ENCODE results near the gene SYT13. TPM values are rescaled to one million over a fixed set of nuclear protein-coding genes. Genes with fewer than 3 reads are reported as not detected.

SYT13 gene
- total RNA-seq, 1 donor from 2014 or later = 0.50 TPM

GRCh38 chr11:45313171-45313865, 27.2 kb upstream of the SYT13 start:
- no peak for DNase-seq (ENCODE audit: low spot score)
- no peak for ATAC-seq

- ATAC-seq = no peak
Observed at GRCh38 chr11:45305874-45306623, 19.9 kb upstream of the SYT13 start.

DNA sequence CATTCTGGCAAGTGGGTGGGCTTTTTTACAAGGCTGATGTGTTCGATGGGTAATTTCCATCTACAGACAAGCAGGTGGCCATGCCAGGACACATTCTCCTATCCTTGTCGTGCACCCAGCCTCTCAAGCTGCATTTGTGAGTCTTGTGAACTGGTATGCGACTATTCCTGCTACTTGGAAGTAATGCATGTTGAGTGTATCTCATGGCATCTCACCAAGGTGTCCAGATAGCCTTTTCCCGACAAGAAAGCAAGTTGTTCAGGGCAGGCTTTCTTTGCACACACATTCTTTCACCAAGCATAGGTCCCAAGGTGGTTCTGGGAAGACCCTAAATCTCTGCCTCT, 18.8 kb upstream of the SYT13 start:
- DNase-seq (ENCODE audit: low spot score) (no peak), ATAC-seq (no peak)

More at GRCh38 chr11:45305874-45306623, 19.9 kb upstream of the SYT13 start:
- no peak for DNase-seq (ENCODE audit: low spot score)

DNA sequence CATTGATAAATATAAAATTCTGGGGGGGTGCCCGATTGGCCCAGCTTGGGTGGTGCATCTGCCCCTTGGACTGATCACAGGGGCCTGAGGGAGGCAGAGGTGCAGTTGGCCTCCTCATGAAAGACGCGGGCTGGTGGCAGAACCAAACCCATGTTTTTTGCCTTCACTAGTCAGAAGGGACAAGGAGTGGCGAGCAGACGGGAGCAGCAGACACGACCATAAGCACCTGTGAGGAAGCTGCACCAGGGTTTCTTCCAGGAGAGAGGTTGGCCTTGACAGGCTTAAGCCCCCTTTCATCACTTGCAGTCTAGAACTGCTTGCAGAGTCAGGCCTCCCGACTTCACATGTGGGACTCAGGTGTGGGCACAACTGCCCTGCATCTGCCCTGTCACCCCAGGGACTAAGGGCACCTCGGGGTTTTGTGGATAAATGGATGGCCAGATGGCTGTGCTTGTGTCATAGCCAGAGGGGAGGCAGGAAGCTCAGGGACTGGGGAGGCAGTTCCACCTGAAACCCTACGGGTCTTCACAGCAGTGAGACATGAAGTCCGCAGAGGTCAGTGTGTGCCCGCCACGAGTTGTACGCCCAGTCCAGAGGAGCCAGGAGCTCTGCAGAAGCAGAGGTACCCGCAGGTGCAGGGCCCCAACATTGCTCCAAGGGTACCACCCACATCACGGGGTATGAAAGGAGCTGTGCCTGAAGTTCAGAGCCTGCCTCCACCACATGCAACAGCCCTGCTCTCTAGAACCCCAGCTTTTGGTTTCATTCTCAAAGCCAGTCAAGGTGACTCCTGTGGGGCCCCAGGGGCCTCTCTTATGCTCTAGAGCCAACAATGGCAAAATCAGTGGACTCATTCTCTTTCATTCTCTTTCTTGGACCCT, 18.2 kb upstream of the SYT13 start:
- no peak for DNase-seq (ENCODE audit: low spot score)
- ATAC-seq = no peak

DNA sequence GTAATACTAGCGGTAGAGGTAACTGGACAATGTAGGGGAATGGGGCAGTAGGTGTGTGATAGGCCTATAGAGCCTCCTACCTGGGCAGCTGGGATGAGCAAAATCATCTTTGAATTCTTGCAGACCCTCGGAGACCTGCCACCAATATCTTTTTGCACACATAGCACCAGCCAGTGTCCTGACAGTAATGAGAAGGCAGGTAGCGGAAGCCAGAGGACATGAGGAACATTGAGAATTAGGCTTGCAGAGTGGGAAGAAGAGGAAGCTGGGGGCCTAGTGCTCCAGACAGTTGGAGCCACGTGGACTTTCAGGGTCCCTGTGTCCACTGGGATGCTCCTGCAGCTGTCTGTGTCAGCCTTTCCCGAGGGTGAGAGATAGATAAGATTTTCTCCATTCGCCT, 17.2 kb upstream of the SYT13 start:
- ATAC-seq (no peak), DNase-seq (ENCODE audit: low spot score) (no peak)

DNA sequence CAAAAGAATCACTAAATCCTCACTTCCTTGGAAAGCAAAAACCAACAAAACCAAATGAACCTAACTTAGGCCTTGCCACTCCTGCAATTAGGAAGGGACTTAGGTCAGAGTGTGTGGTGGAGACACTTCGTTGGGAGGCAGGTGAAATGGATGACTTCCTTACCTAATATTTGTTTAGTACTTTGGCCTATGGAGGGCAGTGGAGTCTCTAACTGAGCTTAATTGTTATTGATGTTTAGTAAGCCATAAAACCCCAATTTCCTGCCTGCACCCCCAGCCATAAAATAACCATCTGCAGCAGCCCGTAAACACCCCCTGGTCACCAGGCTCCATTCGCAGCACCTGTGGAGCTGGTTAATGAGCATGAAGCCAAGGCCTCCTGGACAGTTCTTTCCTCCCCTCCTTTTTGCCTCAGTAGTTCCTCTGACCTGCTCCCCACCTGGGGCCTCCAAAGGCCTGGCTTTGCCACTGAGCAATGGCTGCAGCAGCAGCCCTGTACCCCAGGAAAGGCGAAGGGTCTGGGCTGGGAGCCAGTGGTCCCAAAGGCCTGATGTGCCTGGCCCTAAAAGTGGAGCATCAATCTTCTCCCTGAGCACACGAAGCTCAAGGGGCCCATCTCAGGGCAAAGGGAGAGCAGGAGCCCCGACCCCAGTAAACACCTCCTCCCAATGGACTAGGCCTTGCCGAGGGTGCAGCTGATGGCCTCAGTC, 15.6 kb upstream of the SYT13 start:
- no peak for ATAC-seq
- no peak for DNase-seq (ENCODE audit: low spot score)

DNA sequence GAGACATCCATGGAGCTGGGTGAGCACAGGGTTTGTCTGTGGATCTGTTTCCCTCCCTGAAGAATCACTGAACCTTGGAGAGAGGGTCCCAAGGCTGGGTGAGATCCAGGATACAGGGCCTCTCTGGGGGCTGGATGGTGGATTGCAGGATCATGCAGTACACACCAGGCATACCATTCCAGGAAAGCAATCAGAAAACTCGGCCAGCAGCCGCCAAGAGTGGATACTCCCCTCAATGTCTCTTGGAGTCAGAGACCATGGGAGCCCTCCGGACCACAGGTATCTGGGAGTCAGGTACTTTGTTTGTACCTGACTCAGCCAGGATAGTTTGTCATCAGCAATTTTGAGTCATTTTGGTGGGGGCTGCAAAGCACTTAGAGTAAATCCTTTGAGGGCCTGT, 14.6 kb upstream of the SYT13 start:
- no peak for ATAC-seq

GRCh38 chr11:45298718-45299117, 12.6 kb upstream of the SYT13 start:
- ATAC-seq = no peak
- no peak for DNase-seq (ENCODE audit: low spot score)

More for the DNA sequence above, 14.6 kb upstream of the SYT13 start:
- DNase-seq (ENCODE audit: low spot score) = no peak

DNA sequence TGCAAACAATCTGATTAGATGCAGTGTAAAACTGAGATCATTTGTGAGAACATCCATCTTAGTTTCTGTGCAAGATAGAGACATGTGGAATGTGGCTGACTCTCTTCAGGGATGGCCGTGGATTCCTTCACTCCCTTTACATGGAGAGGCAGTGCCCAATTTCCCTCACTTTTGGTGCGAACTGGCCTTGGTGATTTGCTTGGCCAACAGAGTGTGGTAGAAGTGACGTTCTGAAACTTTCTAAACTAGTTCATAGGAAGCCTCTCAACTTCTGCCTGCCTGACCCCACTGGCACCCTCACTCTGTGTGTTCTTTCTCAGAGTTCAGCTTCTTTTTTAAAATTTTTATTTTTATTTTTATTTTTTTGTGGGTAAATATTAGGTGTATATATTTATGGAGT, 9.9 kb upstream of the SYT13 start:
- DNase-seq (ENCODE audit: low spot score) (no peak), ATAC-seq (no peak)

GRCh38 chr11:45294499-45294898, 8.4 kb upstream of the SYT13 start:
- no peak for DNase-seq (ENCODE audit: low spot score)
- ATAC-seq = no peak

DNA sequence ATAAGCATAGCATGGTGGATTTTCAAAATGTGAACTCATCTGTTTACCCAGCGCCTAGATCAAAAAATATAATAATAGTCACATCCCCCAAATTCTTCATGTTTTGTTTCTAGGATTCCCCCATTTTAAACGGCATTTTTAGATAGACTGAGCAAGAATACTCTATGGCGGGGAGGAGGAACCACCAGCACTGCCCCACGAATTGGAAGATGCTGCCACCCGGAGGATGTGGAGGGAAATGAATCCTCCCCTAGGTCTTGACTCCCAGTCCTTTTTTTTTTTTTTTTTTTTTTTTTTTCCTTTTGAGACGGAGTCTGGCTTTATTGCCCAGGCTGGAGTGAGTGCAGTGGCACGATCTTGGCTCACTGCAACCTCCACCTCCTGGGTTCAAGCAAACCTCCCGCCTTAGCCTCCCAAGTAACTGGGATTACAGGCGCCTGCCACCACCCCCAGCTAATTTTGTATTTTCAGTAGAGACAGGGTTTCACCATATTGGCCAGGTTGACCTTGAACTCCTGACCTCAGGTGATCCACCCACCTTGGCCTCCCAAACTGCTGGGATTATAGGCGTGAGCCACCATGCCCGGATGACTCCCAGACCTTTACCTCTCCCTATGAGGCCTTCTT, 7.5 kb upstream of the SYT13 start:
- DNase-seq (ENCODE audit: low spot score) (peak; percentile 73), ATAC-seq (peak; percentile 95)

DNA sequence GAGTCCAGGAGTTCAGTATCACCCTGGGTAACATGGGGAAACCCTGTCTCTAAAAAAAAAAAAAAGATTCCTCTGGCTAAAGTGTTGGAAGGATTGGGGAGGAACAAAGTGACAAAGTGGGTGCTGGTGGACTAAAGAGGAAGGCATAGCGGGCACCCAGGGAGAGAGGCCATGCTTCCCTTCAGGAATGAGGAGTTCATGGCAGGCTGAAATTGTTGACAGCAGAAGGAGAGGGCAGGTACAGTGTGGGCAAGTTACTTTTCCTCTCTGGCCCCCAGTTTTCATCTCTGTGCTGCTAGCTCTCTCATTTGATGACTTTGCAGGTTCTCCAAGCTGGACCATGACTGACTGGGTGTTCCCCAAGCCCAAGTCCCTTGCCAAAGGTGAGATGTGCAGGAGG, 4.4 kb upstream of the SYT13 start:
- ATAC-seq (no peak), DNase-seq (ENCODE audit: low spot score) (no peak)

DNA sequence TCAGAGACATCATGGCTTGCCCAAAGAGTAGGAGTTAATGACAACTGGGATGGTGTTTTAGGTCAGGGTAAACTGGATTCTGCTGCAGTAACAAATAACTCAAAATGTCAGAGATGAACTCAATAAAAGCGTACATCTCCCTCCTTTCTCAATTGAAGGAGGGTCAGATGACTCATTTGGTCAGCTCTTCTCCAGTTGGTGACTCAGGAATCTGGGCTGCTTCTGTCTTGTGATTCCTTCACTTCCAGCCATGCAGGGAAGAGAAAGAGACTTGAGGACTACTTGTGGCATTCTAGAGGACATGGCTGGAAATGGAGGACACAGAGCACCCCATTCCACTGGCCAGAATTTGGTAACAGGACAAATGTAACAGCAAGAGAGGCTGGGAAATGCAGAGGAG, 3.2 kb upstream of the SYT13 start:
- ATAC-seq = no peak

DNA sequence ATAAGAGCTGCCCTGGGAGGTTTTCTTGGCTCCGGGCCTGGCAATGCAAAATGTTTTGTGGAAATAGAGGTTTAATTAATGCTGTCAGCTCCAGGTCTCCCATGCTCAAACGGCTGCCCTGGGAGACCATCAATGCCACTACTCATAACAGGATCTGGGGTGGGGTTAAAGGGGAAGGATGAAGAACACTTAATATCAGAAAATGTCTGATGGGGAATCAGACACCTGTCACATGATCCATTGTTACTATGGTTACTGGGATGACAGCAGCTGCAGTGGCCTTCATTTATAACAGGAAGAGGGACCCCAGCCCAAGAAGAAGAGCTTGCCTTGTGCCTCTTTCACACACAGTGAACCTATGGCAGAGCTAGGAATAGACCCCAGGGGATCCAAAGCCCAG, 2.2 kb upstream of the SYT13 start:
- DNase-seq (ENCODE audit: low spot score) = no peak

More for the DNA sequence above, 3.2 kb upstream of the SYT13 start:
- no peak for DNase-seq (ENCODE audit: low spot score)

GRCh38 chr11:45287316-45287903, 1.3 kb upstream of the SYT13 start:
- no peak for ATAC-seq
- DNase-seq (ENCODE audit: low spot score) = no peak

More for the DNA sequence above, 2.2 kb upstream of the SYT13 start:
- no peak for ATAC-seq

DNA sequence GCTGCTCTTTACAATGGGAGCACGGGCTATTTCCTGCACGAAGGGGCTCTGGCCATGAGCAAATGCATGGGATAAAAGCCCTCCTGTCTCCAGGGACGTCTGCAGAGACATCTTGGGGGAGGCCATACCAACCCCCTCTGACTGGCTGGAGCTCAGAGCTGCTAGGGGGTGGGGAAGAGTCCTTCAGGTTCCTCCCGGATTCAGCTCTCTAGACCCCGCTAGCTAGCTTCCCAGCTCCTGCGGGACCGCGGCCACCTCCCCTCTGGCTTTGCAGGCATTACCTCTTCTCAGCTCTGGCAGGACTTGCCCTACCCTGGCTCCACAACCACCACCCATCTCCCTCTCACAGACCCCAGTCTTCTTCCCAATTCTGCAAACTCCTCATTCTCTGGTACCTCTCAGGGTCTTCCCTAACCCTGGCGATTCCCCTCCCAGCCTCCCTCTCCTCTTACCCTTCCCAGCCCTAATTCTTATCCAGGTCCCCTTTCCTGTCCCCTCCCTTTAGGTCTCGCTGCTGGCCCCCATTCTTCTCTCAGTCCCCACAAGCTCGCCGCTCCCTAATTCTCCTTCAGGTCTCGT, 802 bp downstream of the SYT13 start:
- ATAC-seq = no peak
- no peak for DNase-seq (ENCODE audit: low spot score)

DNA sequence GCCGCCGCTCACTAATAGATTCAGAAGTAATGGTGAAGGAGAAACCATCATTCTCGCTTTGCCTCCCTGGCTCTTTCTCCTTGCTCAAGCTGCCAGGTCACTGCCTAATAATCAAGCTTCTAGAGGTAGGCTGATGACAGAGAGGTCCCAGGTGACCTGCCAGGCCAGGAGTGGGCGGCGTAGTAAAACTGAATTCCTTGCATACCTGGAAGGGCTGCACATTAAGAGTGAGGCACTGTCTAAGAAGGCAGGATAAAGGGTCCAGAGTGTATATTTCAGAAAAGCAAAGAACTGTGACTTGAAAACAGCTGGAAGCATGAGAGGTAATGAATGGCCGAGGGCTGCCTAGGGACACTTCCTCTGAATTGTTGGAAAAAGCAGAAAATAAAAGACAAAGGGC, 4.1 kb downstream of the SYT13 start:
- ATAC-seq (no peak), DNase-seq (ENCODE audit: low spot score) (no peak)

- ATAC-seq (no peak), DNase-seq (ENCODE audit: low spot score) (no peak)
Observed at GRCh38 chr11:45280449-45280848, 5.7 kb downstream of the SYT13 start.

DNA sequence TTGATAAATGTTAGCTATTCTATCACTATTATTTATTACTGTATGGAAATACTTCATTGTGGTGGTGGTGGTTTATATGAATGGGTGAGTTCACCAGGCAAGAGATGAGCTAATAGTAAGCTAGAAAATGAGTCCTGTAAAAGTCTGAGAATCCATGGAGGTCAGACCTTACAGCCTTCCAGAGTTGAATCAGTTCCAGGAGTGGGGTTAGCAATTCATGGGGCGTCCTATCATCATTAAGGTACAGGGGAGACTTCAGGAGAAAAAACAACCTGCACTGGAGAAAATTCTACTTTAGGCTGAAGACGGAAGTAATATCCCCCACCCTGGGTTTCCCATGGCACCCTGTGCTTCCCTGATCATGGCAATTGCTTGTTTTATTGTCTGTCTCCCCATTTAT, 6.5 kb downstream of the SYT13 start:
- DNase-seq (ENCODE audit: low spot score) (no peak), ATAC-seq (no peak)

DNA sequence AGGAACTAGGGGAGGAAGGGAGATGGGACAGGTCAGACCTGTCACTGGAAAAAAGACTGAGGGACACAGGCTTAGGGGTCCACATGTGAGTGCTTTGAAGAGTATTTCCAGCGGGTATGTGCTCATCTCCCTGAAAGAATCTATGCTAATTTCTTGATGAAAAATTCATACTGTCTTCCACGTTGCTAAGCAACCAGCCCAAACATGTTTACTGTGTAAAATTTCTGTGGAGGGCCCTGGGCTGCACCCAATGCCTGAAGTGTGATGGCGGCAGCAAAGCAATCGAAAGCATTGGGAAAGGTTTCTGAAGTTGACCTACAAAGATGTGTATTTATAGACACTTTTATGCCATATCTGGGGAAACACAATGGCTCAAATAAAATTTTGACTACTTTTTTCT, 7.4 kb downstream of the SYT13 start:
- ATAC-seq (no peak), DNase-seq (ENCODE audit: low spot score) (no peak)

Data from left lobe of liver (tissue), 2 donors.